ENCODE results near the gene RANBP10. TPM values are rescaled to one million over a fixed set of nuclear protein-coding genes. Genes with fewer than 3 reads are reported as not detected.

Gene RANBP10
- total and polyA plus RNA-seq, 2 of the 13 experiments (the other 11 are each of a cell fraction or from before 2014, with no cell fraction given) = 9.2 to 22.7 TPM

GRCh38 chr16:67842509-67843342 is 36.4 kb upstream of the RANBP10 start (continued):
- no peak for TF ChIP-seq ARNT (IDR thresholded peaks at IDR 0.05)
- no peak for TF ChIP-seq ZMAT3 (CRISPR knock-in tag; conservative IDR thresholded peaks at IDR 0.05)
- peak; percentile 50; the same call in 1 of the 2 replicates for TF ChIP-seq ZMYM4 (CRISPR knock-in tag; IDR thresholded peaks at IDR 0.05)
- 0 out of 2 replicates have a peak, but pooled peaks have one; percentile 65 for TF ChIP-seq MZF1 (CRISPR knock-in tag; IDR thresholded peaks at IDR 0.05; ENCODE audit: borderline replicate concordance)
- no peak for TF ChIP-seq ZFP36L1 (CRISPR knock-in tag; IDR thresholded peaks at IDR 0.05)
- no peak for TF ChIP-seq KDM3A (CRISPR knock-in tag; IDR thresholded peaks at IDR 0.05; ENCODE audit: low read depth)
- TF ChIP-seq ISL2 (CRISPR knock-in tag; IDR thresholded peaks at IDR 0.05) = peak; percentile 17; the same call in 1 of the 2 replicates
- no peak for TF ChIP-seq KLF9 (CRISPR knock-in tag; IDR thresholded peaks at IDR 0.05; ENCODE audit: low read depth)
- TF ChIP-seq AHDC1 (CRISPR knock-in tag; IDR thresholded peaks at IDR 0.05; ENCODE audit: borderline replicate concordance) = no peak; the same call in 1 of the 2 replicates
- no peak for TF ChIP-seq ZNF549 (CRISPR knock-in tag; IDR thresholded peaks at IDR 0.05)
- TF ChIP-seq ZNF337 (CRISPR knock-in tag; IDR thresholded peaks at IDR 0.05; ENCODE audit: borderline replicate concordance, low read depth) = peak; percentile 82; the same call in 1 of the 2 replicates
- TF ChIP-seq DPF2 (CRISPR knock-in tag; IDR thresholded peaks at IDR 0.05; ENCODE audit: borderline replicate concordance, low read depth) = no peak
- TF ChIP-seq ZUFSP (CRISPR knock-in tag; IDR thresholded peaks at IDR 0.05; ENCODE audit: borderline replicate concordance) = no peak
- peak; percentile 18; the same call in 1 of the 2 replicates for TF ChIP-seq TFAP4 (IDR thresholded peaks at IDR 0.05; ENCODE audit: borderline replicate concordance, low read depth)
- peak; percentile 91 for TF ChIP-seq BCL3 (CRISPR knock-in tag; IDR thresholded peaks at IDR 0.05)
- TF ChIP-seq HOXD1 (CRISPR knock-in tag; IDR thresholded peaks at IDR 0.05) = no peak; the same call in 1 of the 2 replicates
- TF ChIP-seq ZBTB42 (CRISPR knock-in tag; IDR thresholded peaks at IDR 0.05) = no peak
- TF ChIP-seq CAMTA2 (CRISPR knock-in tag; IDR thresholded peaks at IDR 0.05; ENCODE audit: borderline replicate concordance) = peak; percentile 41; the same call in 1 of the 2 replicates

All from HepG2 (cell line).